Sigmoid colon (tissue), 7 donors: ENCODE data around the gene THSD7A. TPM values are rescaled to one million over a fixed set of nuclear protein-coding genes. Genes with fewer than 3 reads are reported as not detected.

Experiments used
- DNase-seq: peaks from one replicate; pipeline ENCODE4 v3.0.0-alpha.2; 2019
- H3K27ac ChIP-seq, 4 donors: fragments of 200-600 bp; sonication (generic); one replicate each; pipeline ENCODE4 v1.5.1; 2016 to 2019; ENCODE audit warnings: mild to moderate bottlenecking in 1 of 4
- H3K27me3 ChIP-seq, 3 donors: fragments of 200-600 bp; sonication (generic); one replicate each; pipeline ENCODE4 v1.5.1; 2019; ENCODE audit warnings: mild to moderate bottlenecking in 1 of 3
- H3K36me3 ChIP-seq, 4 donors: fragments of 200-600 bp; sonication (generic); one replicate each; pipeline ENCODE4 v1.5.1; 2016 to 2019
- H3K4me1 ChIP-seq, 4 donors: fragments of 200-600 bp; sonication (generic); one replicate each; pipeline ENCODE4 v1.5.1; 2017 to 2019
- H3K4me3 ChIP-seq, 4 donors: fragments of 200-600 bp; sonication (generic); one replicate each; pipeline ENCODE4 v1.5.1; 2017 to 2019; ENCODE audit warnings: mild to moderate bottlenecking in 2 of 4, moderate library complexity in 1 of 4
- H3K9me3 ChIP-seq, 4 donors: fragments of 200-600 bp in 3 of 4; sonication (generic) in 3 of 4; one replicate each; pipeline versions ENCODE4 v1.5.1 to v1.6.1; 2013 to 2019
- CTCF ChIP-seq, 4 experiments: fragments of 450-650 bp in 3 of 4; fragments of 200-600 bp in 1 of 4; IDR thresholded peaks; one replicate each; pipeline ENCODE4 v1.5.1; 2016 to 2019; ENCODE audit warnings: antibody characterized with exemption in 4 of 4, mild to moderate bottlenecking in 3 of 4, moderate library complexity in 2 of 4
- EP300 ChIP-seq, 4 donors: sonication (generic); formaldehyde crosslinking; IDR thresholded peaks; one replicate each; pipeline ENCODE4 v1.6.1; 2017; ENCODE audit warnings: antibody characterized with exemption in 4 of 4
- POLR2A ChIP-seq, 2 donors: fragments of 450-650 bp; IDR thresholded peaks; one replicate each; pipeline ENCODE4 v1.6.1; 2016; ENCODE audit warnings: antibody characterized with exemption in 2 of 2, mild to moderate bottlenecking in 2 of 2, moderate library complexity in 2 of 2
- POLR2AphosphoS5 ChIP-seq, 4 donors: sonication (generic); formaldehyde crosslinking; IDR thresholded peaks; one replicate each; pipeline ENCODE4 v1.6.1; 2017; ENCODE audit warnings: antibody characterized with exemption in 4 of 4
- WGBS, 2 donors: extraction: QIAGEN DNeasy Blood & Tissue Kit; methylation state at CpG; one replicate each; pipeline ENCODE4 v1.1.7; 2013; 5-methylcytosine and 5-hydroxymethylcytosine counted together
- intact Hi-C: fragments of 100-400 bp; cut with DNase I; formaldehyde crosslinking; loops from one replicate; pipeline ENCODE4 v1.15.1; 2023
- polyA plus RNA-seq, 3 donors: library from polyadenylated mRNA; stranded (reverse); fragments of 200-250 nt; gene quantifications; one replicate each; pipeline ENCODE4 v1.2.3, GENCODE V29; 2013
- total RNA-seq, 4 donors: library from RNA; depleted of rRNA; stranded (reverse); fragments of >200 nt; gene quantifications; one replicate each; pipeline ENCODE4 v1.1.0, GENCODE V29; 2016
- donor health status: healthy with polysubstance abuse.
- donor health status: Bipolar disorder and iron deficiency.
- donor health status: healthy.

Gene THSD7A
- total and polyA plus RNA-seq, 7 donors: under 0.01 to 6.9 (median 5.0) TPM

GRCh38 chr7:11592699-11593098, 239.3 kb downstream of the THSD7A start:
- Histone ChIP-seq H3K4me1 (peaks cover 0 to 16% (median 8%) of the 10 kb centered on the region in 4 donors), H3K36me3 (no peaks in the 10 kb centered on the region), H3K4me3 (no peak overlapping the region), H3K27me3 (no peaks in the 10 kb centered on the region), H3K27ac (peak overlapping the region in 1 of 4 donors; percentile 19), H3K9me3 (no peaks in the 10 kb centered on the region)
- intact Hi-C loops: no loop called here
- no peak for DNase-seq
- WGBS, 2 donors: 19 to 65% methylated on average over 3 of the region's 3 CpGs
- TF ChIP-seq POLR2AphosphoS5 (IDR thresholded peaks at IDR 0.05): no peak
- no peak for TF ChIP-seq EP300 (IDR thresholded peaks at IDR 0.05)
- TF ChIP-seq POLR2A (IDR thresholded peaks at IDR 0.05): no peak
- no peak for TF ChIP-seq CTCF (IDR thresholded peaks at IDR 0.05)

GRCh38 chr7:11591943-11592342, 240.1 kb downstream of the THSD7A start:
- Histone ChIP-seq H3K27ac (no peak overlapping the region), H3K4me1 (peaks cover 0 to 16% (median 8%) of the 10 kb centered on the region in 4 donors), H3K9me3 (no peaks in the 10 kb centered on the region), H3K36me3 (no peaks in the 10 kb centered on the region), H3K27me3 (no peaks in the 10 kb centered on the region), H3K4me3 (no peak overlapping the region)
- intact Hi-C loops: no loop called here
- TF ChIP-seq POLR2A (IDR thresholded peaks at IDR 0.05): no peak
- TF ChIP-seq POLR2AphosphoS5 (IDR thresholded peaks at IDR 0.05): no peak
- no peak for TF ChIP-seq EP300 (IDR thresholded peaks at IDR 0.05)
- no peak for TF ChIP-seq CTCF (IDR thresholded peaks at IDR 0.05)
- DNase-seq: no peak

- Histone ChIP-seq H3K4me1 (peaks cover 0 to 16% (median 8%) of the 10 kb centered on the region in 4 donors), H3K36me3 (no peaks in the 10 kb centered on the region), H3K9me3 (no peaks in the 10 kb centered on the region), H3K4me3 (no peak overlapping the region), H3K27me3 (no peaks in the 10 kb centered on the region), H3K27ac (no peak overlapping the region)
- TF ChIP-seq CTCF (IDR thresholded peaks at IDR 0.05): no peak
- no peak for TF ChIP-seq POLR2A (IDR thresholded peaks at IDR 0.05)
- TF ChIP-seq POLR2AphosphoS5 (IDR thresholded peaks at IDR 0.05): no peak
- no peak for TF ChIP-seq EP300 (IDR thresholded peaks at IDR 0.05)
- intact Hi-C loops: no loop called here
- no peak for DNase-seq
- WGBS, 2 donors: 81 to 93% methylated on average over 6 of the region's 6 CpGs
Observed at GRCh38 chr7:11591055-11591633, 240.9 kb downstream of the THSD7A start.

GRCh38 chr7:11589251-11589650, 242.7 kb downstream of the THSD7A start:
- H3K4me1 ChIP-seq: peaks cover 0 to 27% (median 12%) of the 10 kb centered on the region in 4 donors
- TF ChIP-seq CTCF (IDR thresholded peaks at IDR 0.05): no peak
- no peak for TF ChIP-seq POLR2AphosphoS5 (IDR thresholded peaks at IDR 0.05)
- TF ChIP-seq EP300 (IDR thresholded peaks at IDR 0.05): no peak
- TF ChIP-seq POLR2A (IDR thresholded peaks at IDR 0.05): no peak
- no peaks in the 10 kb centered on the region for H3K36me3 ChIP-seq
- no peaks in the 10 kb centered on the region for H3K27me3 ChIP-seq
- H3K27ac ChIP-seq: no peak overlapping the region
- no peak overlapping the region for H3K4me3 ChIP-seq
- intact Hi-C loops: no loop called here
- no peaks in the 10 kb centered on the region for H3K9me3 ChIP-seq
- no peak for DNase-seq
- 55 to 77% methylated on average over 4 of the region's 4 CpGs for WGBS, 2 donors

GRCh38 chr7:11587814-11588213, 244.2 kb downstream of the THSD7A start:
- DNase-seq: no peak
- intact Hi-C loops: no loop called here
- H3K27ac ChIP-seq: no peak overlapping the region
- no peak for TF ChIP-seq POLR2A (IDR thresholded peaks at IDR 0.05)
- no peak for TF ChIP-seq EP300 (IDR thresholded peaks at IDR 0.05)
- TF ChIP-seq CTCF (IDR thresholded peaks at IDR 0.05): no peak
- no peak for TF ChIP-seq POLR2AphosphoS5 (IDR thresholded peaks at IDR 0.05)
- H3K36me3 ChIP-seq: no peaks in the 10 kb centered on the region
- no peaks in the 10 kb centered on the region for H3K9me3 ChIP-seq
- H3K4me1 ChIP-seq: peaks cover 0 to 24% (median 7%) of the 10 kb centered on the region in 4 donors
- no peak overlapping the region for H3K4me3 ChIP-seq
- no peaks in the 10 kb centered on the region for H3K27me3 ChIP-seq
- WGBS, 2 donors: 79 to 84% methylated on average over 1 of the region's 1 CpG
